ENCODE measurements around the gene RABL6.
"Not testable (repeated sequence)": the region's sequence is repeated elsewhere in the genome, so short reads cannot be mapped to it uniquely, and the experiment has no call there.

RABL6 gene

DNA sequence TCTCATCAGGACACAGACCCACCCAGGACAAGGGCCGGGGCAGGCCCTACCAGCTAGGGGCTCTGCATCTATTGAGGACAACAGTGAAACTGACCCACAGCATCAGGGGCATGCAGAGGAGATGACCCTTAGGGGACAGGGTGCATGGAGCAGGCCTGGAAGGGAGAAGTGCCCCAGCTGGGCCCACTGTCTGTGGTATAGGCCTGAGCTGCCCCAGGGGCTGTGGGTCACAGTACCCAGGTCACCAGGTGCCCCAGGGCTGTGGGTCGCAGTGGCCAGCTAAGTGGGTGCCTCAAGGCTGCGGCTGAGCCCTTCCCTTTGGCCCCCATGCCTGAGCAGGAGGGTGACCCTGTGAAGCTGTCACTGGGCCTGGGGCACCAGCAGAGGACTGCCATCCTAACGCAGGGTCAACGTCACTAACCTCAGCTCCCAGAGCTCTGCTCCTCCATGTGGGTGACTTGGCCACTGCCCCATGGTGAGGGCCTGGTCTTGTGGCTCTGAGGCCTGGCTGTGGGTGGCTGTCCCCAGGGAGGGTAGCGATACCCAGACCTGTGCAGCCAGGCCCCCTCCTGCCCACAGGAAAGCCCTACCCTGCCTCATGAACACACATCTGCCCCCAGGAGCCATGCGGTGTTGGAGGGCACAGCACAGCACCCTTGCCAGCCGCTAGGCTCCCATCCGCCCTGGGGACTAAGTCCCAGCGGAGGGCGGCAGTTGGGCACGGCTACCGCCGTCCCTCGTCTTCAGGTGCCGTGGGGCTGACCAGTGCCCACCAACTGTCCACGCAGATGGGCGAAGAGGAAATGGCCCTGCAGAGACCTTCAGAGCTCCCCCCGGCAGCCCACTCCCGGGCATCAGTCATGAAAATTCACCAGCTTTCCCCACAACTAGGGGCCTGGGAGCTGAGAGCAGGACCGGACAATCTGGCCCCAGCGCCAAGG, 53.5 kb downstream of the RABL6 start:
- DNase-seq: no peak

DNA sequence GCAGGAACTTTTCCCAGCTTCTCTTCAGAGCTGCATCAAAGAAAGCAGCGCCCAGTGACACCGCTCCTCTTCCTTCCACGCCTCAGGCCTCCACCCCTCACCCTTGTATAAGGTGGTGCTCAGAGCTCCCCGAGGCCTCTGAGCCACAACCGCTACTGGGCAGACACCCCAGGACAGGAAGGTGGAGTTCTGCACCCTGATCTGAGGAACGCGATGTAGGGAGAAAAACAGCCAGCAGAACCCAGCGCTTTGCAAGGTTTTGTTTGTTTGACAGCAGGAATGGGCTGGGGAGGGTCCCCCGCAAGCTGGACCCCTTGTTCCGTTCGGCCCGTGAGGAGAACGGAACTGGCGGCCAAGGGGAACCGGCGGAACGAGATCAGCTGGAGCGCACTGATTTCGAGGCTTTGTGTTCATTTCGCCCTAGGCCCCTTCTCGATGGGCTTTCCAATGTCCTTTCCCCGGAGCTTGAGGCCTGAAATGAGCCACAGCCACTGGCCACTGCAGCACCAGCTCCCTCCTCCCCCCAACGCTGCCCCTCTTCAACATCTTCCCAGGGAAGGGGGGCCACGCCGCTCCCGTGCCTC, 54.2 kb downstream of the RABL6 start:
- DNase-seq: no peak

DNA sequence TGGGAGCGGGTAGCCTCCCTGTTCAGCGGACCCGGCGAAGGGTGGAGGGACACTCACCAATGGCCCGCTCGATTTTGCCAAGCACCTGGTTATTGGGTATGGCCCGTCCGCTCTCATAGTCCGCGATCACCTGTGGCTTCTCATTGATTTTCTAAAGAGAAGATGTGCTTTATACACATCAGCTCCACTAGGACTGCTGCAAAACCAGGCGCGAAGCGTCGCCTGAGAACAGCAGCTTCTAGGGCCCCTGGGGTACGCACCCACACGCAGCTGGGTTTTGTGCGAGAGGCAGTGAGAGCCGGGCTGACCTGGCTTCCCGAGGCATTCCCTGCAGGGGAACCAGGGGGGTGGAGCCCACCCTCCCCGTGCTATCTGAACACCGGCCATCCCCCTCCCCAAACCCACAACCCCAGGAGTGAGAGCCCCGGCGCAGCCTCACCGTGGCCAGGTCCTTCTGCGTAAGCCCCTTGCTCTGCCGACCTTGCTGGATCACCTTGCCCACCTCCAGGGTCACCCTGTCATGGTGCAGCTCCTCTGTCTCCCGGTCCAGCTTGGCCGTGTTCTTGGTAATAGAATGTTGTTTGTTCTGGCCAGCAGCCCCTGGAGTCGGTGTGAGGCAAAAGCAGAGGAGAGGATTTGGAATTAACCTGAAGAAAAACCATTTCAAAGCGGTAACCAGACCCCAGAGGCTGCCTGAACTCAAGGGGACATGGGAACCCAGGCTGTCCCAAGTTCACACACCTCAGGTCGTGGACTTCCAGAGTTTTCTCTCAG, 55.3 kb downstream of the RABL6 start:
- no peak for DNase-seq

DNA sequence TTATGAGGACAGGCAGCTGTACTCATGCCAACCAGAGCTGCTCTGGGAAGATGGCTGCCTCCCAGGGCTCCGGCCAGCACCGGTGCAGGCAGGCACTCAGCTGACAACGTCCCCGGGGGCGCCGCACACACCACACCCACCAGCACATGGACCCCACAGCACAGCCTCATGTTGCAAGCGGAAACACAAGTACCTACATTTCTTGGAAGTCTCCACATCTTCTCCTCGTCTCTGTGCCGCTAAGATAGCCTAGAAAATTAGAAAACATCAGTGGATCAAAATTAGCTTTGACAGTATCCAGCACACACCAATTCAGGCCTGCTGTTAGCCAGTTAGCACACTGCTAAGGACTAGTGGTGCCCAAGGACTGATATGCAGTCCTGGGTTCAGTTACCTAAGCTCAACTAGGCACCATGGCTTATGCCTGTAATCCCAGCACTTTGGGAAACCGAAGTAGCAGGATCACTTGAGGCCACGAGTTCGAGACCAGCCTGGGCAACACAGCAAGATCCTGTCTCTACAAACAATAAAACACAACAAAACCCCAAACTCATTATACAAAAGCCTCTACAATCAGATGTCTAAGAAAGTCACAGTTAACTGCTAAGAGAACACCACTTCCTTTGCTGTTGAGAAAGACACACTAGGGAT, 56.0 kb downstream of the RABL6 start:
- no peak for DNase-seq

DNA sequence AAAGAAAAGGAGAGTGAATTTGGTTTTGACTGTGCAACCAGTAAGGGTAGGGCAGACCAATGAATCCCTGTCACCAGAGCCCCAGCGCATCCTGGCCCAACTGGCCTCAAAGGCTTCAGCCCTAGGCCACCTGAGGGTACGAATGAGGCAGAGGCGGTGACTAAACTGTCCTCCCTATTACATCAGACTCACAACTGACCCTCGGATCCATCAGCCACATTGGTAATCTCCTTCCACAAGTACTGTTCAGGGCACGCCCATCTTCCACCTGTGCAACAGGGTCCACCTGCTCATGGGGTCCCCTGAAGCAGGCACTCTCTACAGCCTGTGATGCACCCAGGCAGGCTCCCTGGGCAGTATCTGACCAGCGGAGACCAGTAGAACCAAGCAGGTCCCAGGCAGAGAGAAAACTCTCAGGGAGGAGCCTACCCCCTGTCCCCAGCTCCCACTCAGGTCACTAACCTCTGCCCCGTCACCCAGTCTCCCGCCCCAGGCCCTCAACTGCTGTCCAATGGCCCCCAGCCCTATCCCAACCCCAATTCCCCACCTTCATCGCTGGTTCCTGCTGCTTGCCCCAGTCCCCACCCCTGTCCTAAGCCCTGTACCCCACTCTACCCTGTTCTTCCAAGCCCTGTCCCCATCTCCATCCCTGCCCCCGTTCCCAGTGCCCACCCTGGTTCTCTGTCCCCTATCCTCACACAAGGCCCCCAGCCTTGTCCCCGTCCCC, 57.5 kb downstream of the RABL6 start:
- no peak for DNase-seq

DNA sequence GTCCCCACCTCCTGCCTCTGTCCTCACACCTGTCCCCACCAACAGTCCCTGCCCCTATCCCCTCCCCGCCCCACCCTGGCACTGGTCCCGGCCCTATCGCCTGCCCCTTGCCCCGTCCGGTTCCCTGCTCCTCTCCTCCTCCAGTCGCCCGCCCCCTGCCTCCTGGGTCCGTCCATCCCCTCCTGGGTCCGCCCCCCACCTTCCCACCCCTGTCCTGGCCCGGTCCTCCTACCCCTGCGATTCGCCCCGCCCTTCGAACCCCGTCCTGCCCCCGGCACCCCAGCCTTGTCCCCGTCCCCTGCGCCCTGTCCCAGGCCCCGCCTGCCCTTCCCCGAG, 58.0 kb downstream of the RABL6 start:
- no peak for DNase-seq

DNA sequence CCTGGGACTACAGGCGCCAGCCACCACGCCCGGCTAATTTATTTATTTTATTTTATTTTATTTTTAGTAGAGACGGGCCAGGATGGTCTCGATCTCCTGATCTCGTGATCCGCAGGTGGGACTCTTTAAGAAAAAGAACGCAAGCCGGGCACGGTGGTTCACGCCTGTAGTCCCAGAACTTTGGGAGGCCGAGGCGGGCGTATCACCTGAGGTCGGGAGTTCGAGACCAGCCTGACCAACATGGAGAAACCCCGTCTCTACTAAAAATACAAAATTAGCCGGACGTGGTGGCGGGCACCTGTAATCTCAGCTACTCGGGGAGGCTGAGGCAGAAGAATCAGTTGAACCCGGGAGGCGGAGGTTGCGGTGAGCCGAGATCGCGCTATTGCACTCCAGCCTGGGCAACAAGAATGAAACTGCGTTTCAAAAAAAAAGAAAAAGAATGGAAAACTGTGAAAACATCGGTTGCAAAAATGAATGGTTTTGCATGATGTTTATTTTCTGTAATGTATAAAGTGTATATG, 59.2 kb downstream of the RABL6 start:
- DNase-seq: not testable (repeated sequence)

DNA sequence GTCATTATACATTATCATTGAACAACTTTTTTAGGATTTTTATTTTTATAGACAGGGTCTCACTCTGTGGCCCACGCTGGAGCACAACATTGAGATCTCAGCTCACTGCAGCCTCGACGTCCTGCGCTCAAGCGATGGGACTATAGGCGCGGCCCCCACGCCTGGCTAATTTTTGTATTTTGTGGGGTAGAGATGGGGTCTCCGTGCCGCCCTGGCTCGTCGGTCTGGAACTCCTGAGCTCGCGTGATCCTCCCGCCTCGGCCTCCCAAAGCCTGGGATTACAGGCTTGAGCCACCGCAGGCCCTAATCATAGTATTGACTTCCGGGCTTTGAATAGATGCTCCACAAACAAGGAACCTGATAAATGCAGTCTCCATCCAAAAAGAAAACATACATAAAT, 59.7 kb downstream of the RABL6 start:
- DNase-seq: no peak

DNA sequence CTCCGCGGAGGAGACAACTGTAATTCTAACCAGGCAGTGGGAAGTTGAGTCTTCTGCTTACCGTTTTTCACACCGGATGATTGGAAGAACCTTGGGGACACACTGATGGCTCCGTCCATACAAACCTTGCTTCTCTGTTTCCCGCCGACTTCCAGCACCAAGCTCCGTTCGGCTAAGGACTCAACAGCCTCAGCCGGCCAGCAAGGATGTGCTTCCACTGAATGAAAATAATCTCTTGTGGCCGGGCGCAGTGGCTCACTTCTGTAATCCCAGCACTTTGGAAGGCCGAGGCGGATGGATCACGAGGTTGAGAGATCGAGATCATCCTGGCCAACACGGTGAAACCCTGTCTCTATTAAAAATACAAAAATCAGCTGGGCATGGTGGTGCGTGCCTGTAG, 60.2 kb downstream of the RABL6 start:
- DNase-seq: no peak

DNA sequence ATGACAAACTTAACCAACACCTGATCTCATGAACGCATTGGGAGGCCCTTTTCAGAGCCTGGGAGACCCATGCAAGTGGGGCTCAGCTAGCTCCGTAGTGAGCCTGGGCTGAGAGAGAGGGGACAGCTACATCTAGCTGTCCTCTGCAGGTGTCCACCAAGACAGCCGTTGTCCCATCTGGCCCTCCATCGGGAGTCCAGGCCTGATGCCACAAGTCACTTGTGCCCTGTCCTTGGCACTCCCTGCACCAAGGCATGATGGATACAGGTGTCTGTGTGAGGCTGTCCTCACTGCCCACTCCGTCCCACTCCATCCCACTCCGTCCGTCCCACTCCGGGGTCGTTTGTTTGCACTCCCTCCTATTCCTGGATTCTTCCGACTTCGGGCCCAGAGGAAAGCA, 60.9 kb downstream of the RABL6 start:
- DNase-seq: no peak

DNA sequence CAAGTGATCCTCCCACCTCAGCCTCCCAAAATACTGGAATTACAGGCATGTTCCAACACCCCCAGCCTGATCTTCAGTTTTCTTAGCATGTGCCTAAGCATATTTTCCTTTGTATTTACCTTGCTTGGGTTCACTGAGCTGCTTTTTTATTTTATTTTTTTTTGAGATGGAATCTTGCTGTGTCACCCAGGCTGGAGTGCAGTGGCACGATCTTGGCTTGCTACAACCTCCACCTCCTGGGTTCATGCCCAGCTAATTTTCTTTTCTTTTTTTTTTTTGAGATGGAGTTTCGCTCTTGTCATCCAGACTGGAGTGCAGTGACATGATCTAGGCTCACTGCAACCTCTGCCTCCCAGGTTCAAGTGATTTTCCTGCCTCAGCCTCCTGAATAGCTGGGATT, 61.9 kb downstream of the RABL6 start:
- not testable (repeated sequence) for DNase-seq

DNA sequence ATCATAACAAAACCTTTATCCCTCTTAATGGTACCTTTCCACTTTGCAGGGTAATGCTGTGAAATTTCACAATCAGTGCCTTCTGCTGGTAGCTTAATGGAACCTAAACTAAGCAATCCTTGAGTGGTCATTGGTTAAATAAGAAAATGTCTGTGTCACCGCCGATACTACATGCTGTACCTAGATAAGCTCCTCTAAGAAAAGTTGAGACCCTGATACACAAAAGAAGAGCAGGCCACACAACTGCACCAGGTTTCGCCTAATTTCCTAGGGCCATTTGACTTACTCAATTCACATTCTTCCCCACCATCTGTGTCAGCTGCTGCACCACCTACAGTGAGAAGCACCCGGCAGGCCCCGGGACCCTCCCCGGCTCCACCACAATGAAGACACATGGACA, 67.4 kb downstream of the RABL6 start:
- DNase-seq: no peak

DNA sequence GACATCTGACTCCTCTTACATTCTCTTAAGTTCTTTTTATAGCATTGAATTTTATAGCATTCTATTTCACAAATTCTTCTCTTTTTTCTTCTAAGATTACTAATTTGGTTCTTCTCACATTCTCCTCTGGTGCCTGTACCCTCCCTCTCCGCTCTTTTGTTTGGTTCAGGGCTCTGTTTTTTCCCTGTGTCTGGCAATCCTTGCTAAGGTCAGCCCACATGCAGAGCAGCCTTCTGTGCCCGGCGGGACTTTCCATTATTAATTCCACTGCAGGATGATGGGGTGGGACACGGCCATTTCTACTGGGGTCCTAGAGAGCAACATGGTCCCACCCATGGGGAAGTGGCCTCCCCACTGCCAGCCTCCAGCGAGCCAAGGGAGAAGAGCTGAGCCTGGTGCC, 68.7 kb downstream of the RABL6 start:
- no peak for DNase-seq

DNA sequence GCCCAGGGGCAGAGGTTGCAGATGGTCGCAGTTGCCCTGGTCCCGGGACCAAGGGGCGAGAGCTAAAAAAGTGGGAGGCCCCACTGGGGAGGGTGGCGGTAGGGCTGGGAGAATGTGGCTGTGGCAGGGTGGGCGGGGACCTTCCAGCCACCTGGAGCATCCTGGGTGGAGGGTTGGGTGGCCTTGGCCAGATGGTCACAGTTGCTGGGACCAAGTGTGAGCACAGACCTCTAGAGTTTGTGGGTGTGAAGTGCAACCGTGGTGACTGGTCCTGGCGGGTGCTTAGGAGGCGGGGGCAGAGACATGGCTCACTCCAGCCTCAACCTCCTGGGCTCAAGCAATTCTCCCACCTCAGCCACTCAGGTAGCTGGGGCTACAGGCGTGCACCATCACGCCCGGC, 72.9 kb downstream of the RABL6 start:
- DNase-seq: no peak

DNA sequence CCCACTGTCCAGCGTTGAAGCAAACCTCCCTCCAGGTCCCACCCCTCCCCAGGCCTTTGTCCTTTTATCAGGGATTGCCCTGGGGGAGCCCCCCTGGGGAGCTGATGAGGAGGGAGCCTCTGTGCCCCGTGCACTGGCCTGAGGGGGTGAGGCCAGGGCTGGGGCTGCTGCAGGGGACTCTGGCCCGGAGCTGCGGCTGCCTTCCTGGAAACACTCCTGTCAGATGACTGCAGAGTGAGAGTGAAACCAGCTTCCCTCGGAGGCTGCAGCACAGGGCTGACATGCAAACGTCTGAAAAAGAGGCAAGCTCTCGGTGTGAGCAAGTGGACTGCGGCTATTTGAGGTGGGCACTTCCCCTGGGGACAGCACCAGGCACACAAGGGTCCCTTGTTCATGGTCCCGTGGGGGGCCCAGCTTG, 74.0 kb downstream of the RABL6 start:
- DNase-seq: peak; percentile 19

DNA sequence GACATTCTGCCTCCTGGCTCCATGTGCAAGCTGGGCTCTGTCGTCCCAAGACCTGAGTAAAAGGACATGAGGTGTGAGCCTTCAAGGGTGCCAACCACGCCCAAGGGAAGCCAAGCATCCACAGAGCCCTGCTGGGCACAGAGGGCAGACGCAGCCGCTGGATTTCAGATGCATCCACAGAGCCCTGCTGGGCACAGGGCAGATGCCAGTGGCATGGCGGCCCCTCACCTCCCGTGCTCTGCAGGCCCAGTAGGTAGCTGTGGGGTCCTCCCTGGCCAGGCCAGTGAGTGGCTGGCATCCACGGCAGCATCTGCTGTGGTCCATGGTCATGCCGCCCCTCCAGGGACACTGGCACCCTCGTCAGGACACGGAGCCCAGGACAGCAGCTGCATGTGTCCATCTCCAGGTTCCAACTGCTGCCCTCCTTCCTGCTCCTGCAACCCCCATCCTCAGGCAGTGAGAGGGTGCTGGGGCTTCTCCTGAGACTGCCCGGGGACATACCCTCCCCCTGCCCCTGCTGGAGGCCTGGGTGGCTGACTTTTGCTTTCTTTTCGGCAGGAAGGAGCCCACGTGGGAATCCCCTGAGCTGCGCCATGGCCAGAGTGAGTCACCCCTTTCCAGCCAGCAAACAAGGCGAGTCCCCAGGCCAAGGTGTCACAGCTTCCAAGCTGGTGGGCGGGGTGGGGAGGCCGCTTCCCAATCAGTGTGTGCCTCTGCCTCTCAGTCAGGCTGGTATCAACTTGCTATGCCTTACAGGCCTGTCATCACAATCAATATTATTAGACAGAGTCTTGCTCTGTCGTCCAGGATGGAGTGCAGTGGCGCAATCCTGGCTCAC, 74.6 kb downstream of the RABL6 start:
- peak; percentile 28 for DNase-seq

DNA sequence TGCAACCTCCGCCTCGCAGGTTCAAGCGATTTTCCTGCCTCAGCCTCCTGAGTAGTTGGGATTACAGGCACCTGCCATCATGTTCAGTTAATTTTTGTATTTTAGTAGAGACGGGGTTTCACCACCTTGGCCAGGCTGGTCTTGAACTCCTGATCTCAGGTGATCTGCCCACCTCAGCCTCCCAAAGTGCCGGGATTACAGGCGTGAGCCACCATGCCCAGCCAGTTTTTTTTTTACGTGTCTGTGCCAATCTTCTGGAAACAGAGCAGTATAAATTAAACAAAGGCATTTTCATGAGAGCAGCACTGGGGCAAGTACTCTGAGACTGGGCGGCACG, 75.2 kb downstream of the RABL6 start:
- DNase-seq: not testable (repeated sequence)

DNA sequence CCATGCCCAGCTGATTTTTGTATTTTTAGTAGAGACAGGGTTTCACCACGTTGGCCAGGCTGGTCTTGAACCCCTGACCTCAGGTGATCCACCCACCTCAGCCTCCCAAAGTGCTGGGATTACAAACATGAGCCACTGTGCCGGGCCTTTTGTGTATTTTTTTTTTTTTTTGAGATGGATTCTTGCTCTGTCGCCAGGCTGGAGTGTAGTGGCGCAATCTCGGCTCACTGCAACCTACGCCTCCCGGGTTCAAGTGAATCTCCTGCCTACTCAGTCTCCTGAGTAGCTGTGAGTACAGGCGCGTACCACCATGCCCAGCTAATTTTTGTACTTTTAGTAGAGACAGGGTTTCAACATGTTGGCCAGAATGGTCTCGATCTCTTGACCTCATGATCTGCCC, 75.9 kb downstream of the RABL6 start:
- not testable (repeated sequence) for DNase-seq

DNA sequence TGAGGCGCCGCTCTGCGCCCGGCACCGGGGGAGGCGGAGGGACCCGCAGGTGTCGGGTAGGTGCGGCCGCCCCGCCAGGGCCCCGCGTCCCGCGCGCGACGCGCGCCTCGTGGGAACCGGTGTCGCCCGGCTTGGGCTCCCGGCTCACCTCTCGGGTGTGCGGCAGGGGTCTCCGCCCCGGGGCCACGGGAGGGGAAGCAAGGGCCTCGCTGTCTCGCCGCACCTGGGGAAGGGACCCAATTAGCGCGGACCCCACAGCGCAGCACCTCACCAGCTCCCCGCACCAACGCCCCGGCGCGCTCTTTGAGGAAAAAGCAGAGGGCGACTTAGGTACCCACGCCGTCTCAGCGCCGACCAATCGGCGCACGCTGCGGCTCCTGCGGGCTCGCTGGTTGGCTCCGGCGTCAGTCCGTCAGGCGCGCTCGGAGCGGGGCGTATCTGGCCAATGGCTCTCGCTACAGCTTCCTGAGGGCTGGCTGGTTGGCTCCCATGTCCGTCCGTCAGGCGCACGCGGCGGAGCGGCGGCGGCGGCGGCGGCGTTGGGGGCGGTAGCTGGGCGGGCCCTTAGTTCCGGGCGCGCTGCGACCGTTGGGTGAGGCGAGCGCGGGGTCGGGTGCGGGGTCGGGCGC, 78.3 kb downstream of the RABL6 start, which contains the start of gene TRAF2:
TSS of gene TRAF2 (plus strand) at position 567 of the 629 bp plus-strand sequence. CDS start 12,225 bp downstream, outside the sequence.
- peak; percentile 89 for DNase-seq
